ENCODE measurements around the gene TBX18.

DNA sequence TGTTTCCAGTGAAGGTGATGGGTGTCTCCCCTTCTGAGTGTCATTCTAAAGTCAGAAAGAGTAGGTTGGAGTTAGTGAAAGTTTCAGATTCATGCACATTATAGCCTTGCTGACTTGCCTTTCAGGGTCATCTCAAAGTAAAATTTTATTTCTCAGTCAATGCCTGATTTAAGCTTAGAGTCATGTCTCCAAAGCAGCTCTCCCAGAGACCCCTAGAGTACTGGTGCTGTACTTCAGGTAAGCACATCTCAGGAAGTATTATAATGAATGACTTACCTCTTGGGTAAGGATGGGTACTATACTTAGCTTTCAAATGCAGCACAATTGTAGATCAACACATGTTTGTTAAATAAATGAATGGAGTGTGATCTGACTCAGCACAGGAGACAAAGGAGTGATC is 116.0 kb downstream of the TBX18 start:
- no peak for TF ChIP-seq EZH2 (IDR thresholded peaks at IDR 0.05)
- TF ChIP-seq POLR2AphosphoS5 (IDR thresholded peaks at IDR 0.05; ENCODE audit: borderline replicate concordance, low read depth, low read length): no peak
- TF ChIP-seq FOXP2 (optimal IDR thresholded peaks at IDR 0.05; ENCODE audit: control extremely low read depth, extremely low read length, insufficient read depth): no peak
